Measurements from ENCODE around the gene OBP2B. TPM values are rescaled to one million over a fixed set of nuclear protein-coding genes. Genes with fewer than 3 reads are reported as not detected.

OBP2B gene
- total and polyA plus RNA-seq, 2 experiments from 2014 or later = not detected

- 47 to 50% methylated on average over 8 of the region's 8 CpGs for WGBS, 2 experiments (ENCODE audit: low coverage in 1 of 2, low lambda C conversion rate in 2 of 2, missing lambda C conversion rate in 2 of 2)
- no peaks in the 10 kb centered on the region for H3F3A ChIP-seq (ENCODE audit: insufficient read depth)
- no peaks in the 10 kb centered on the region for H3K79me2 ChIP-seq (ENCODE audit: insufficient read depth)
- no peak overlapping the region for H3K4me2 ChIP-seq (ENCODE audit: unreplicated experiment)
- H2AFZ ChIP-seq = no peak overlapping the region
- in situ Hi-C loops (cut with MboI) = no loop called here
- no peak overlapping the region for H3K9ac ChIP-seq
- TF ChIP-seq EZH2 (IDR thresholded peaks at IDR 0.05; ENCODE audit: insufficient read depth, poor library complexity, severe bottlenecking) (no peak), EZH2phosphoT487 (IDR thresholded peaks at IDR 0.05; ENCODE audit: insufficient read depth, low read depth) (no peak)
- DNase-seq = no peak
- H3K9me2 ChIP-seq (ENCODE audit: insufficient read depth) = no peaks in the 10 kb centered on the region
- no peaks in the 10 kb centered on the region for H4K20me1 ChIP-seq (ENCODE audit: insufficient read depth)
- peaks cover 33% of the 10 kb centered on the region for H3K27me3 ChIP-seq (replicated peaks; ENCODE audit: insufficient read depth)
- H3K4me3 ChIP-seq = no peak overlapping the region
- H3K4me1 ChIP-seq (ENCODE audit: insufficient read depth) = no peaks in the 10 kb centered on the region
- no peaks in the 10 kb centered on the region for H3K9me3 ChIP-seq (ENCODE audit: low read depth)
- no peaks in the 10 kb centered on the region for H3K36me3 ChIP-seq (ENCODE audit: low read depth)
- H3K27ac ChIP-seq = no peak overlapping the region
Observed at GRCh38 chr9:133204993-133205336, 4.1 kb downstream of the OBP2B start.

DNA sequence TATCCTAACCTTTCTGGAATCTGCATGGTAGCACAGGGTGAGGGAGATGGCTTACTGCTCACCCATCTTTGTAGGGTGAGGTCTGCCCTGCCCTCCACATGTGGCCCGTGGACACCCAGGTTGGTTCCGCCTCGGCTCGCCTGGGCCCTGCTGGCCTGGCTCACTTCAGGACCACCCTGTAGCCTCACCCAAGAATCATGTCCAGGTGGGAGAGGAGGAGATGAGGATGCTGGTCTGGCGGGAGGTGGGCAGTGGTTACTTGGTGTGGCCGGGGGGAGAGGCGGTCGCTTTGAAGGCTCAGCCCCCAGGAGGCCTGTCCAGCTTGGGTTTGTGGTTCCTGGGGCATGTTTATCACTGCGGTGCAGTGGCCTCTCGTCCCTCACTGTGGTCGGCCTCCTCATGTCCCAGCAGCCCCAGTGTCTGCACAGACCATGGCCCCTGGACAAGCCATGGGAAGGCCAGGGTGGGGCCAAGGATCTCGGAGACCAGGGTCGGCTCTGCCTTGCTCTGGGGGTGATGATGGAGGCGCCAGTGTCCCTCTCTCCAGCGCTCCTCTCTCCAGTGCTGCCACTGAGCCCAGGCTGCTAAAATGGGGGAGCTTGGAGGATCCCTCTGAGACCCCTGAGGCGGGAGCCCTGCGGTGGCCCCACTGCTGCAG is 4.6 kb downstream of the OBP2B start:
- H3K36me3 ChIP-seq (ENCODE audit: low read depth) = no peaks in the 10 kb centered on the region
- no peaks in the 10 kb centered on the region for H3K4me1 ChIP-seq (ENCODE audit: insufficient read depth)
- H3K79me2 ChIP-seq (ENCODE audit: insufficient read depth) = no peaks in the 10 kb centered on the region
- H3F3A ChIP-seq (ENCODE audit: insufficient read depth) = no peaks in the 10 kb centered on the region
- no peak overlapping the region for H2AFZ ChIP-seq
- H3K4me3 ChIP-seq = no peak overlapping the region
- no peak overlapping the region for H3K4me2 ChIP-seq (ENCODE audit: unreplicated experiment)
- H3K9me2 ChIP-seq (ENCODE audit: insufficient read depth) = no peaks in the 10 kb centered on the region
- 62% methylated on average over 16 to 17 of the region's 17 CpGs for WGBS, 2 experiments (ENCODE audit: low coverage in 1 of 2, low lambda C conversion rate in 2 of 2, missing lambda C conversion rate in 2 of 2)
- no peaks in the 10 kb centered on the region for H3K9me3 ChIP-seq (ENCODE audit: low read depth)
- no peak for DNase-seq
- in situ Hi-C loops (cut with MboI) = no loop called here
- peaks cover 33% of the 10 kb centered on the region for H3K27me3 ChIP-seq (replicated peaks; ENCODE audit: insufficient read depth)
- H3K9ac ChIP-seq = no peak overlapping the region
- H3K27ac ChIP-seq = no peak overlapping the region
- no peaks in the 10 kb centered on the region for H4K20me1 ChIP-seq (ENCODE audit: insufficient read depth)
- TF ChIP-seq EZH2phosphoT487 (IDR thresholded peaks at IDR 0.05; ENCODE audit: insufficient read depth, low read depth) (no peak), EZH2 (IDR thresholded peaks at IDR 0.05; ENCODE audit: insufficient read depth, poor library complexity, severe bottlenecking) (no peak)

DNA sequence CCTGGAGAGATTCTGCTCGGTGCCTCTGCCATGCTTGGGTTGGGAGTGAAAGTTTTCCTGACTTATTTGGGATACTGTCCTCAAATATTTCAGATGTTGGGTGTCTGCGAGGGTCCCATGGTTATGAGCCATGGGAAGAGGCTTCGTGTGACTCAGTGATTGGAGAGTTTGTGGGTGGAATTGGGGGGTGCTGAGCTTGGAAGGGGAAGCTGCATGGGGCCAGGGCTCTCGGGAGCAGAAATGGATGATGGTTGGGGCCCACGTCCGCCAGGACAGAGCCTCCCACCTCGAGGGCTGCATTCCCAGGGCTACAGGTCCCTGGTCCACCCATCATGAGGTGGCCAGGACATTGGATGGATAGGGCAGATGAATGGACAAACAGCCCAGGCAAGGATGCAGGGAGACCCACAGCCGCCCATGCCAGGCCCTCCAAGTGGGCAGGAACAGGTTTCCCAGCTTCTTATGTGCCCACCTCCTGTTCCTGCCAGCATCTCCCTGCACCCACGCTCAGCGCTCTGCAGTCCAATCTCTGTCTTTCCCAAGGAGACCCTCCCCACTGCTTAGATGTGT is 5.5 kb downstream of the OBP2B start:
- Histone ChIP-seq H3K9ac (no peak overlapping the region), H3K4me1 (ENCODE audit: insufficient read depth) (no peaks in the 10 kb centered on the region), H3K27me3 (replicated peaks; ENCODE audit: insufficient read depth) (peaks cover 33% of the 10 kb centered on the region), H3F3A (ENCODE audit: insufficient read depth) (no peaks in the 10 kb centered on the region), H4K20me1 (ENCODE audit: insufficient read depth) (no peaks in the 10 kb centered on the region), H3K4me3 (no peak overlapping the region), H3K9me2 (ENCODE audit: insufficient read depth) (no peaks in the 10 kb centered on the region), H3K9me3 (ENCODE audit: low read depth) (no peaks in the 10 kb centered on the region), H3K36me3 (ENCODE audit: low read depth) (no peaks in the 10 kb centered on the region), H2AFZ (no peak overlapping the region), H3K27ac (no peak overlapping the region), H3K4me2 (ENCODE audit: unreplicated experiment) (no peak overlapping the region), H3K79me2 (ENCODE audit: insufficient read depth) (no peaks in the 10 kb centered on the region)
- TF ChIP-seq EZH2phosphoT487 (IDR thresholded peaks at IDR 0.05; ENCODE audit: insufficient read depth, low read depth) (no peak), EZH2 (IDR thresholded peaks at IDR 0.05; ENCODE audit: insufficient read depth, poor library complexity, severe bottlenecking) (no peak)
- 34 to 38% methylated on average over 10 of the region's 10 CpGs for WGBS, 2 experiments (ENCODE audit: low coverage in 1 of 2, low lambda C conversion rate in 2 of 2, missing lambda C conversion rate in 2 of 2)
- no peak for DNase-seq
- in situ Hi-C loops (cut with MboI) = no loop called here

DNA sequence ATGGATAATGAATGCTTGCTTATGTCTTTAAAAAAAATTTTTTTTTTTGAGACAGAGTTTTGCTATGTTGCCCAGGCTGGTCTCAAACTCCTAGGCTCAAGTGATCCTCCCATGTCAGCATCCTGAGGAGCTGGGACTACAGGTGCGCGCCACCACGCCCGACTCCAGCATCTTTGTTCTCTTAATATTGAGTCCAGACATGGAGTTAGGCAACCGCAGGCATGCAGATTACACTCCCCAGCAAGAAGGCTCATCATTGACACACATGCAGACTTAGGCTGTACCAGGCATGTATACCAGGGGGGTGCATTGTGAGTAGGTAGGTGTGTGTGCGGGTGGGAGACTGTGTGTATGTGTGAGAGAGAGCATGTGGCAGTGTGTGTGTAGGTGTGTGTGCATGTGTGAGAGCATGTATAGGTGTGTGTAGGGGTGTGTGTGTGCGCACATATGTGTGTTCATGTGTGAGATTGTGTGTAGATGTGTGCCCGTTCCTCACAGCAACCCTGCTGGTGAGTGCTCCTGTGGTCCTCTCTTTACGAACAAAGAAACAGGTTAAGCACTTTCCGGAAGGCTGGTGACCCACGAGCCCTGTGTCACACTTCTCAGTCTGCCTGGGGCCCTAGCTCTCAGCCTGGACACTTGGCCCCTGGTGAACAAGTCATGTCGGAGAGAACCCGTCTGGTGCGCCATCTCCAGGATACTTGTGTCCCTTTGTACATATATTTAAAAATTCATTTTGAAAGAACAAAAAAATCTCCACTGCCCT is 6.2 kb downstream of the OBP2B start:
- no peak overlapping the region for H3K4me3 ChIP-seq
- H3K79me2 ChIP-seq (ENCODE audit: insufficient read depth) = no peaks in the 10 kb centered on the region
- no peaks in the 10 kb centered on the region for H3K9me3 ChIP-seq (ENCODE audit: low read depth)
- 79 to 80% methylated on average over 14 of the region's 14 CpGs for WGBS, 2 experiments (ENCODE audit: low coverage in 1 of 2, low lambda C conversion rate in 2 of 2, missing lambda C conversion rate in 2 of 2)
- no peaks in the 10 kb centered on the region for H3F3A ChIP-seq (ENCODE audit: insufficient read depth)
- H3K9me2 ChIP-seq (ENCODE audit: insufficient read depth) = no peaks in the 10 kb centered on the region
- no peaks in the 10 kb centered on the region for H3K36me3 ChIP-seq (ENCODE audit: low read depth)
- H3K4me1 ChIP-seq (ENCODE audit: insufficient read depth) = no peaks in the 10 kb centered on the region
- no peak for DNase-seq
- H3K4me2 ChIP-seq (ENCODE audit: unreplicated experiment) = no peak overlapping the region
- H4K20me1 ChIP-seq (ENCODE audit: insufficient read depth) = no peaks in the 10 kb centered on the region
- H3K27me3 ChIP-seq (replicated peaks; ENCODE audit: insufficient read depth) = peaks cover 33% of the 10 kb centered on the region
- H3K9ac ChIP-seq = no peak overlapping the region
- H3K27ac ChIP-seq = no peak overlapping the region
- H2AFZ ChIP-seq = no peak overlapping the region
- TF ChIP-seq EZH2 (IDR thresholded peaks at IDR 0.05; ENCODE audit: insufficient read depth, poor library complexity, severe bottlenecking) = no peak
- no peak for TF ChIP-seq EZH2phosphoT487 (IDR thresholded peaks at IDR 0.05; ENCODE audit: insufficient read depth, low read depth)
- in situ Hi-C loops (cut with MboI) = no loop called here

All from GM23248 (cell line).